ENCODE results near the gene MBOAT2. TPM values are rescaled to one million over a fixed set of nuclear protein-coding genes. Genes with fewer than 3 reads are reported as not detected.

Gene MBOAT2
- total RNA-seq, 1 donor from 2014 or later = 8.0 TPM

GRCh38 chr2:8984855-8985254, 18.6 kb downstream of the MBOAT2 start:
- no peak for TF ChIP-seq CTCF (IDR thresholded peaks at IDR 0.05)
- Histone ChIP-seq H3K27ac (no peak overlapping the region), H3K4me1 (peaks cover 0 to 5% of the 10 kb centered on the region in 2 donors), H3K36me3 (no peaks in the 10 kb centered on the region), H3K4me3 (no peak overlapping the region), H3K9me3 (no peaks in the 10 kb centered on the region), H3K27me3 (no peaks in the 10 kb centered on the region)
- intact Hi-C loops (cut with DNase I) = no loop called here
- DNase-seq (ENCODE audit: low spot score in 2 of 2) = no peak

DNA sequence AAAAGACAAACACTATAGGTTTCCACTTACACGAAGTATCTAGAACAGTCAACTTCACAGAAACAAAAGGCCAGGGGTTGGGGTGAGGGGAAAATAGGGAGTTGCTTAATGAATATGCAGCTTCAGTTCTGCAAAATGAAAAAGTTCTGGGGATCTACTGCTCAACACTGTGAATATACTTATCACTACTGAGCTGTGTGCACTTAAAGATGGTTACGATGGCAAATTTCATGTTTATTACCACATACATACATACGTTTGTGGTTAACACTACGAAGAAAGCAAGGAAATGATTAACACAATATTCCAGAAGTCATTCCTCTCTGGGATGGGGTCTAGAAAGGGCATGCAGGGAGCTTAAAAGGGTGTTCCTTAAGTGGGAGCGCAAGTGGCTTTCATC, 19.3 kb downstream of the MBOAT2 start:
- no peaks in the 10 kb centered on the region for H3K36me3 ChIP-seq
- intact Hi-C loops (cut with DNase I) = no loop called here
- no peak for TF ChIP-seq CTCF (IDR thresholded peaks at IDR 0.05)
- H3K4me1 ChIP-seq = peaks cover 0 to 5% of the 10 kb centered on the region in 2 donors
- H3K27ac ChIP-seq = no peak overlapping the region
- no peak overlapping the region for H3K4me3 ChIP-seq
- no peak for DNase-seq (ENCODE audit: low spot score in 2 of 2)
- H3K27me3 ChIP-seq = no peaks in the 10 kb centered on the region
- no peaks in the 10 kb centered on the region for H3K9me3 ChIP-seq

DNA sequence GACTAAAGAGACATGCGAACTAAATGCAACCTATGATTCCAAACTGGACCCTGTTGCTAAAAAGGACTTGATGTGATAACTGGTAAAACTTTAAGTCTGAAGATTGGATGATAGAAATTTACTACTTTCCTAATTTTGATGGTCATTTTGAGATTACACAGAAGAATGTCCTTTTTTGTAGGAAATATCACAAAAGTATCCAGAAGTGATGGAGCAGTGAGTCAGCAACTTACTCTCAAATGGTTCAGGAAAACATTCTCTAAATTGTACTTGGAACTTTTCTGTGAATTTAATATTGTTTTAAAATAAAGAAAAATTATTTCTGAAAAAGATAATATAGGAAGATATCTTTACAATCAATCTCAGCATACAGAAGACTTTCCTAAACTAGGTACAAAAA, 19.9 kb downstream of the MBOAT2 start:
- intact Hi-C loops (cut with DNase I) = no loop called here
- Histone ChIP-seq H3K9me3 (no peaks in the 10 kb centered on the region), H3K27ac (no peak overlapping the region), H3K36me3 (no peaks in the 10 kb centered on the region), H3K4me3 (no peak overlapping the region), H3K4me1 (peaks cover 0 to 5% of the 10 kb centered on the region in 2 donors), H3K27me3 (no peaks in the 10 kb centered on the region)
- TF ChIP-seq CTCF (IDR thresholded peaks at IDR 0.05) = no peak
- no peak for DNase-seq (ENCODE audit: low spot score in 2 of 2)

DNA sequence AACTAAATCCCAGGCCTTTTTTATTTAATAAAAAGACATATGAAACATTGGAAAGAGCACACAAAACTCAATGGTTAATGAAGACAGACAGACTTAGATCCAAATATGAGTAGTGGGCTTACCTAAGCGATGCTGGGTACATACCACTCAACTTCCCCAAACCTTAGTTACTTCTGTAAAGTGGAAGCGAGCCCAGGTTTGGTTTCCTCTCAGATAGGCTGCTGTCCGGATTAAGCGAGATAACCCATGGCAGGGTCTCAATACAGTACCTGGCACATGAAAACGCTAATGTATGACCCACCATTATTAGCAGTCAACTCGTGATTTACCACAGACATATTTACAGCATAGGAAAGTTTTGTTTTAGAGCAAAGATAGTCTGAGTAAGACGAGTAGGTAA, 21.6 kb downstream of the MBOAT2 start:
- no peaks in the 10 kb centered on the region for H3K9me3 ChIP-seq
- no peaks in the 10 kb centered on the region for H3K27me3 ChIP-seq
- H3K36me3 ChIP-seq = no peaks in the 10 kb centered on the region
- H3K4me1 ChIP-seq = no peaks in the 10 kb centered on the region
- no peak overlapping the region for H3K4me3 ChIP-seq
- no peak overlapping the region for H3K27ac ChIP-seq
- DNase-seq (ENCODE audit: low spot score in 2 of 2) = no peak
- intact Hi-C loops (cut with DNase I) = no loop called here
- TF ChIP-seq CTCF (IDR thresholded peaks at IDR 0.05) = no peak

GRCh38 chr2:8980096-8980495, 23.4 kb downstream of the MBOAT2 start:
- H3K36me3 ChIP-seq = no peaks in the 10 kb centered on the region
- no peak for TF ChIP-seq CTCF (IDR thresholded peaks at IDR 0.05)
- intact Hi-C loops (cut with DNase I) = no loop called here

GRCh38 chr2:8977758-8978157, 25.7 kb downstream of the MBOAT2 start:
- no peak for DNase-seq (ENCODE audit: low spot score in 2 of 2)
- no peaks in the 10 kb centered on the region for H3K27me3 ChIP-seq
- no peaks in the 10 kb centered on the region for H3K9me3 ChIP-seq
- intact Hi-C loops (cut with DNase I) = no loop called here
- H3K27ac ChIP-seq = no peak overlapping the region
- H3K4me1 ChIP-seq = no peaks in the 10 kb centered on the region
- no peak overlapping the region for H3K4me3 ChIP-seq
- no peaks in the 10 kb centered on the region for H3K36me3 ChIP-seq
- no peak for TF ChIP-seq CTCF (IDR thresholded peaks at IDR 0.05)

More at GRCh38 chr2:8980096-8980495, 23.4 kb downstream of the MBOAT2 start:
- H3K27ac ChIP-seq = no peak overlapping the region
- no peak for DNase-seq (ENCODE audit: low spot score in 2 of 2)
- no peak overlapping the region for H3K4me3 ChIP-seq
- no peaks in the 10 kb centered on the region for H3K4me1 ChIP-seq
- no peaks in the 10 kb centered on the region for H3K9me3 ChIP-seq
- H3K27me3 ChIP-seq = no peaks in the 10 kb centered on the region

Data from ascending aorta (tissue), 2 donors.